ENCODE measurements around the gene PXDC1.
A peak's percentile ranks its signal among the peaks of the same experiment; 100 is the strongest.
"Not testable (repeated sequence)": the region's sequence is repeated elsewhere in the genome, so short reads cannot be mapped to it uniquely, and the experiment has no call there.

The PXDC1 gene

GRCh38 chr6:3782876-3783832 is 31.6 kb upstream of the PXDC1 start:
- DNase-seq (ENCODE audit: low read depth, low spot score), result no peak

- DNase-seq (ENCODE audit: low read depth, low spot score), result no peak
These were observed 30.0 kb upstream of the PXDC1 start for GRCh38 chr6:3781504-3781903.

- DNase-seq (ENCODE audit: low read depth, low spot score), result no peak
These were observed 28.0 kb upstream of the PXDC1 start for GRCh38 chr6:3779574-3779849.

GRCh38 chr6:3778701-3779573 is 27.4 kb upstream of the PXDC1 start:
- DNase-seq (ENCODE audit: low read depth, low spot score), result no peak

- no peak for DNase-seq (ENCODE audit: low read depth, low spot score)
These were observed 26.4 kb upstream of the PXDC1 start for GRCh38 chr6:3777730-3778461.

GRCh38 chr6:3776881-3777507 is 25.5 kb upstream of the PXDC1 start:
- DNase-seq (ENCODE audit: low read depth, low spot score), result no peak

GRCh38 chr6:3775847-3776246 is 24.3 kb upstream of the PXDC1 start:
- DNase-seq (ENCODE audit: low read depth, low spot score), result no peak

- no peak for DNase-seq (ENCODE audit: low read depth, low spot score)
These were observed 23.9 kb upstream of the PXDC1 start for GRCh38 chr6:3775386-3775785.

GRCh38 chr6:3773678-3774298 is 22.3 kb upstream of the PXDC1 start:
- peak; percentile 69 for DNase-seq (ENCODE audit: low read depth, low spot score)

- not testable (repeated sequence) for DNase-seq (ENCODE audit: low read depth, low spot score)
These were observed 20.9 kb upstream of the PXDC1 start for GRCh38 chr6:3772127-3772999.

- DNase-seq (ENCODE audit: low read depth, low spot score), result no peak
These were observed 20.0 kb upstream of the PXDC1 start for GRCh38 chr6:3771407-3772011.

- DNase-seq (ENCODE audit: low read depth, low spot score), result no peak
These were observed 18.7 kb upstream of the PXDC1 start for GRCh38 chr6:3770023-3770720.

- DNase-seq (ENCODE audit: low read depth, low spot score), result no peak
These were observed 18.1 kb upstream of the PXDC1 start for GRCh38 chr6:3769610-3770009.

- DNase-seq (ENCODE audit: low read depth, low spot score), result no peak
These were observed 17.0 kb upstream of the PXDC1 start for GRCh38 chr6:3768502-3768901.

GRCh38 chr6:3767483-3767882 is 16.0 kb upstream of the PXDC1 start:
- not testable (repeated sequence) for DNase-seq (ENCODE audit: low read depth, low spot score)

GRCh38 chr6:3766214-3766613 is 14.7 kb upstream of the PXDC1 start:
- DNase-seq (ENCODE audit: low read depth, low spot score), result no peak

GRCh38 chr6:3765415-3765814 is 13.9 kb upstream of the PXDC1 start:
- DNase-seq (ENCODE audit: low read depth, low spot score), result no peak

- no peak for DNase-seq (ENCODE audit: low read depth, low spot score)
These were observed 13.2 kb upstream of the PXDC1 start for GRCh38 chr6:3764516-3765335.
